KMS-11 (cell line): Measurements from ENCODE around the gene ADAMTS19.

Source experiments
- H2AFZ ChIP-seq: fragments of 200-600 bp; sonication (generic); 2 replicates; pipeline ENCODE4 v1.6.1; 2016; ENCODE audit warnings: antibody characterized with exemption, mixed run types, low read depth
- H3K27ac ChIP-seq: fragments of 200-600 bp; sonication (generic); 2 replicates; pipeline ENCODE4 v1.6.1; 2016; ENCODE audit warnings: mild to moderate bottlenecking, mixed run types
- H3K27me3 ChIP-seq: fragments of 200-600 bp; sonication (generic); 2 replicates; pipeline ENCODE4 v1.6.1; 2017; ENCODE audit warnings: mild to moderate bottlenecking, low read depth, mixed run types, moderate library complexity; ENCODE audit not compliant: insufficient read depth
- H3K36me3 ChIP-seq: fragments of 200-600 bp; sonication (generic); 2 replicates; pipeline ENCODE4 v1.6.1; 2017; ENCODE audit warnings: mild to moderate bottlenecking, mixed run types; ENCODE audit not compliant: insufficient read depth
- H3K4me1 ChIP-seq: fragments of 200-600 bp; sonication (generic); 2 replicates; pipeline ENCODE4 v1.6.1; 2016; ENCODE audit warnings: mild to moderate bottlenecking, low read depth, mixed run types; ENCODE audit not compliant: poor library complexity, severe bottlenecking
- H3K4me2 ChIP-seq: fragments of 200-600 bp; sonication (generic); 2 replicates; pipeline ENCODE4 v1.7.0; 2016; ENCODE audit warnings: mild to moderate bottlenecking, mixed run types
- H3K4me3 ChIP-seq: fragments of 200-600 bp; sonication (generic); IDR thresholded peaks from 2 replicates; pipeline ENCODE4 v1.6.1; 2017; ENCODE audit warnings: low read depth, low read length, mixed read lengths; ENCODE audit not compliant: insufficient read depth
- H3K79me2 ChIP-seq: fragments of 200-600 bp; sonication (generic); 2 replicates; pipeline ENCODE4 v1.6.1; 2016; ENCODE audit warnings: low read depth, mixed run types; ENCODE audit not compliant: insufficient read depth
- H3K9ac ChIP-seq: fragments of 200-600 bp; sonication (generic); 2 replicates; pipeline ENCODE4 v1.6.1; 2016; ENCODE audit warnings: mild to moderate bottlenecking, mixed run types
- H4K20me1 ChIP-seq: fragments of 200-600 bp; sonication (generic); 2 replicates; pipeline ENCODE4 v1.6.1; 2016; ENCODE audit warnings: mild to moderate bottlenecking, mixed run types; ENCODE audit not compliant: insufficient read depth
- CTCF ChIP-seq: fragments of 200-600 bp; sonication (generic); conservative IDR thresholded peaks from 2 replicates; pipeline ENCODE4 v1.6.1; 2017; ENCODE audit warnings: low read depth, mild to moderate bottlenecking, antibody characterized with exemption, low read length, moderate library complexity, mixed read lengths

Gene ADAMTS19

DNA sequence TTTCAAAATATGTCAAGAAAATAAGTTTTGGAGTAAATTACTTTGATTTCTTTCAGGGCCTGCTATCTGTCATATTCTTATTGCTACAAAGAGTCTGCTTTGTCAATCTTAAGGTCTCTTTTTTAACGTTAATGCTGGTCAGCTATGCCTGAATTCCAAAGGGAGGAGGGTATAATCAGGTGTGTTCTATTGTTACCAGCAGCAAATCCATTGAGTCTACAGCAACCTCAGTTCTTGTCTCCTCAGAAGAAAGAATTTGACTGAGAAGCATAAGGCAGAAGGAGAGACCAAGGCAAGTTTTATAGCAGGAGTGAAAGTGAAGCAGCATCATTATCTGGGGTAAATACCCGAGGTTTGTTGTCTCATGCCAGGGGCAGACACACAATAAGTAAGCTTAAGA, 264.1 kb downstream of the ADAMTS19 start:
- Histone ChIP-seq H3K4me2 (no peak overlapping the region), H3K9ac (no peak overlapping the region), H3K36me3 (no peaks in the 10 kb centered on the region), H3K4me3 (no peak overlapping the region), H2AFZ (no peak overlapping the region), H4K20me1 (no peaks in the 10 kb centered on the region), H3K27ac (no peak overlapping the region), H3K4me1 (no peaks in the 10 kb centered on the region), H3K79me2 (no peaks in the 10 kb centered on the region), H3K27me3 (no peaks in the 10 kb centered on the region)
- TF ChIP-seq CTCF = no peak

DNA sequence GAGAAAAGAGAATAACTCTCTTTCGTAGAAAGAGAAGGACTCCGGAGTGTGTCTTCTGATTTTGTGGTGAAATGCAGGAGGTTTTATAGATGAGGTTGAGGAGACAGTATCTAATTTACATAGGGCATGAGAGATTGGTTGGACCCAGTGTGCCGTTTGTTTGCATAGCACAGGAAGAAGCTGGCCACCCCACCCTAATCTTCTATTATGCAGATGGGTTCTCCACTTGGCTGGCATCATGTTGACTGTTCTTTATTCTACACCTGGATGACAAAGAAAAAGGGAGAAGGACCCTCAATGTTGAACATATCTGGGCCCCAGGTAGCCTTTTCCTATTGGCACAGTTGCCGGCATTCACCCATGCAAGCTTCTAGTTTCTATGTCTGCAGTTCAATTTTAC, 264.5 kb downstream of the ADAMTS19 start:
- no peak for TF ChIP-seq CTCF
- Histone ChIP-seq H3K27me3 (no peaks in the 10 kb centered on the region), H3K27ac (no peak overlapping the region), H3K4me1 (no peaks in the 10 kb centered on the region), H3K9ac (no peak overlapping the region), H3K79me2 (no peaks in the 10 kb centered on the region), H3K36me3 (no peaks in the 10 kb centered on the region), H3K4me3 (no peak overlapping the region), H3K4me2 (no peak overlapping the region), H2AFZ (no peak overlapping the region), H4K20me1 (no peaks in the 10 kb centered on the region)

DNA sequence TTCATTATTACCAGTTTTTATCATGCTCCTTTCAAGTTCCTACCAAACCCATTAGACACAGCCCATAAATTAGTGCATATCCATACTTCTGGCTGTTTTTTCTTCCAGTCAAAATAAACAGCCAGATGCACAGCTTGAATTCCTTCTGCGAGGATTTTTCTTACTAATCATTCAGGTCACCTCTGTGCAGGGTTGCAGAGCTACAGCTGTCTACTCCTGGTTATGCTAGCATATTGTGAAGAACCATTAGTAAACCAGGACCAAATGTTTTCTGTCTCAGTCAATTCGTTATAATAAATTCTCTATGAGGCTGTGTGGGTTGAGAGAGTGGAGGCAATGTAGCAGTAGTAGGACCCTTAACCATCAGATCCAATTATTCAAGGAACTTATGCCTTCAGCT, 279.7 kb downstream of the ADAMTS19 start:
- no peak for TF ChIP-seq CTCF
- no peaks in the 10 kb centered on the region for H3K36me3 ChIP-seq

DNA sequence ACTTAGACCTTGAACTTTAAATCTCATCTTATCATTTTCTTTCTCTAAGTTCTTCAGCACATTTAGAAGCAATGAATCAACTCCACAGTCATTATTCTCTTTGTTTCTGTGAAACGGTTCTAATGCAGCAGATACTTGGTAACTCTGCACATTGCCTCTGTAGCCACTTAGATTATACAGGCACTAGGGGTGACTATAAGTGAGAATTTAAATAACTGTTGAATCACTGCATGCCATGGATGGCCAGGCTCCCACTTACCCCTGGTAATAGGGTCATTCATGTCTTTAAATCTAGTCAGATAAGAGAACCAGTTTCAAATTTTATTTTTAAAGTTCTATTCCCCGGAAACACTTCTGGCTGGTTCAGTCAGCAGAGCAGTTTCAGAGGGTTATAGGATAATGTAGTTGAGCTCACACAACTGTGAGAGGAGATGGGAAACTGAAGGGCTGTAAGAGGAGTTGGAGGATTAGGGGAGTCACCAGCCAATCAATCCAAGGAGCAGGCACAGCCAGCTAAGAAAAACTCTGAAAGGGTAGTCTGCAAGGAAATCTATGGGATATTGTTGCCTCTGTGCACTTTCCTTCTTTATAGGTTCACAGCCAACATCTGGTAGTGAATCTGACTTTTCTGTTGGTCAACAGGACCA, 283.6 kb downstream of the ADAMTS19 start:
- no peaks in the 10 kb centered on the region for H4K20me1 ChIP-seq
- no peaks in the 10 kb centered on the region for H3K27me3 ChIP-seq
- H3K36me3 ChIP-seq = no peaks in the 10 kb centered on the region
- H3K4me3 ChIP-seq = no peak overlapping the region
- H3K79me2 ChIP-seq = no peaks in the 10 kb centered on the region
- no peak overlapping the region for H3K27ac ChIP-seq
- H3K4me2 ChIP-seq = no peak overlapping the region
- no peak for TF ChIP-seq CTCF
- no peaks in the 10 kb centered on the region for H3K4me1 ChIP-seq
- no peak overlapping the region for H3K9ac ChIP-seq
- H2AFZ ChIP-seq = no peak overlapping the region

More for the DNA sequence above, 279.7 kb downstream of the ADAMTS19 start:
- no peaks in the 10 kb centered on the region for H4K20me1 ChIP-seq
- H3K27me3 ChIP-seq = no peaks in the 10 kb centered on the region
- no peak overlapping the region for H3K4me3 ChIP-seq
- no peak overlapping the region for H3K4me2 ChIP-seq
- no peaks in the 10 kb centered on the region for H3K79me2 ChIP-seq
- H3K4me1 ChIP-seq = no peaks in the 10 kb centered on the region
- H3K9ac ChIP-seq = no peak overlapping the region
- H3K27ac ChIP-seq = no peak overlapping the region
- H2AFZ ChIP-seq = no peak overlapping the region
